Testis (tissue), 2 donors: ENCODE results near the gene ENAM.

Source experiments
- CTCF ChIP-seq, 3 experiments: fragments of 450-650 bp in 2 of 3; fragments of 200-600 bp in 1 of 3; sonication (generic) in 1 of 3; IDR thresholded peaks; one replicate each; pipeline ENCODE4 v1.5.1; 2016 to 2019; ENCODE audit warnings: antibody characterized with exemption in 3 of 3, mild to moderate bottlenecking in 2 of 3, moderate library complexity in 1 of 3
- POLR2A ChIP-seq: fragments of 450-650 bp; IDR thresholded peaks from one replicate; pipeline ENCODE4 v1.6.1; 2017; ENCODE audit warnings: antibody characterized with exemption, mild to moderate bottlenecking, moderate library complexity

GRCh38 chr4:70671091-70671490, 42.5 kb downstream of the ENAM start:
- TF ChIP-seq CTCF (IDR thresholded peaks at IDR 0.05) (no peak), POLR2A (no peak)
